CD4-positive, alpha-beta T cell treated with Interleukin-1 beta for 1 hour (primary cell): ENCODE measurements around the gene SLC44A1.

Experiments
- DNase-seq, 2 donors: peaks; one replicate each; pipeline ENCODE4 v3.0.0-alpha.2; 2020 to 2022

Gene SLC44A1

DNA sequence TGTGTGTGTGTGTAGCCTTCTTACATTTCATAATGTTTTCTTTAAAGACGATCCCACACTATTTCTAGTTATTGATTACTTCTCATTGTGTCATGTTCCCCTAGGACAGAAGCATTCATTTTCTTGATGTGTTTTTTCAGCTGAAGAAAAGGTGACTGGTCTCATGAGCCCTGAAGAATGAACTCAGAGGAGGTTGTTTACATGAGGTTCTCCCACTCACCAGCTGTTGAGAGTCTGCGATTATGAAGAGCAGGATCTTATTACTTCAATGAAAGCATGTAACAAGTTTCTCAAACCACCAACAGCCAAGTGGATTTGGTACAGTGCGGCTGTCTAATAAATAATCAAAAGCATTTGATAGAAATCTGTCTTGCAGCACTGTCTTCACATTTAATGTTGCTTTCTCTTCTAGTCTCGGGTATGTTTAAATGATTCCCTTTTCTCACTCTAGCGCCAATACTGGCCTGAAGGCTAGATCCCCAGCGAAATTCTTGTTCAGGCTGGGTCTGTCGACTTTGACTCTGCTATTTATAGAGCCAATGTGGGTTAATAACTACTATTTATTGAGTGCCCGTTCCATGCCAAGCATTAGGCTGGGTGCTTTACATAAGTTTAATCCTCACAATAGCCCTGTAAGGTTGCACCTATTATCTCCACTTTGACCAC is 193.8 kb downstream of the SLC44A1 start:
- no peak for DNase-seq

DNA sequence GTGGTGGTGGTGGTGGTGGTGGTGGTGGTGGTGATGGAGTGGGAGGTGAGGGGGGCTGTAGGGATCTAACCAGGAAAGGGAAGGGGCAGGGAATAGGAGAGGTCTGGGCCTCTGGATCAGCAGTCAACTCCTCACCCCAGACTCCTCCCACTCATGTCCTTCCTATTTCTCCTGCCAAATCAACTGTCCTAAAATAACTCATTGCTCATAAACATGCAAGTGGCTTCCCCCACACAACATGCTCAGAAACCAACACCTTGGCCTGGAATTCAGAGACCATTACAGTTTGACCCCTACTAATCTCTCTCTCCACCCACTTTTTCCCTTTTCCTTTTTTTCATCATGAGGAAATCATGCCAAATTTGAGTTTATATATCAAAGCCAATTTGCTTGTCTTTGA is 195.0 kb downstream of the SLC44A1 start:
- DNase-seq: no peak

DNA sequence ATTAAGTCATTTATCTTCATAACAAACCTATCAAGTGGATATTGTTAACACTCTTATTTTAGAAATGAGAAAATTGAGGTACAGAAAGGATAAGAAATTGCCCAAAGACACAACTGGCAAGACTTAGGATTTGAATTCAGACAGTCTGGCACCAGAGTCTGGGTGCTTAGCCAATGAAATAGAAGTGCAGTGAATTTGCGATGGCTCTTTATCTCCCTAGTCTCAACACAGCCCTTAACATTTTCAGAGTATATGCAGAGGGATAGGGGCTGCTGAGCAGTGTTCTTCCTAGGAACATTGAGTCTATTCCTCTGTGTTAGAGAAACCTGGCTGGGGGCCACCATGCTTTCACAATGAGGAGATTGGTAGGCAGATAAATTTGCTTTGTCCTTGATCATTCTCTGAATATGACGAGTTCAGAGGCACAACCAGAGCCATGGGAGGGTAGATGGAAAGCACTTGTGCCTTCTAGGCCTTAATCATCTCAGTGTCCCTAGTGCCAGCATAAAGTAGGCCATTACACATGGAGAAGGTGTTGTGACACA is 197.2 kb downstream of the SLC44A1 start:
- DNase-seq: no peak

DNA sequence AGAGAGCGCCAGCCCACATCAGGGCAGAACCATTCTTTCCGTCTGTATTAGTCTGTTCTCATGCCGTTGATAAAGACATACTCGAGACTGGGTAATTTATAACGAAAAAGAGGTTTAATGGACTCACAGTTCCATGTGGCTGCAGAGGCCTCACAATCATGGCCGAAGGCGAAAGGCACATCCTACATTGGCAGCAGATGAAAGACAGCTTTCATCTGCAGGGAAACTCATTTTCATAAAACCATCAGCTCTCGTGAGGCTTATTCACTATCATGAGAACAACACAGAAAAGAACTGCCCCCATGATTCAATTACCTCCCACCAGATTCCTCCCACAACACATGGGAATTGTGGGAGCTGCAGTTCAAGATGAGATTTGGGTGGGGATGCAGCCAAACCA is 198.7 kb downstream of the SLC44A1 start:
- DNase-seq: no peak

DNA sequence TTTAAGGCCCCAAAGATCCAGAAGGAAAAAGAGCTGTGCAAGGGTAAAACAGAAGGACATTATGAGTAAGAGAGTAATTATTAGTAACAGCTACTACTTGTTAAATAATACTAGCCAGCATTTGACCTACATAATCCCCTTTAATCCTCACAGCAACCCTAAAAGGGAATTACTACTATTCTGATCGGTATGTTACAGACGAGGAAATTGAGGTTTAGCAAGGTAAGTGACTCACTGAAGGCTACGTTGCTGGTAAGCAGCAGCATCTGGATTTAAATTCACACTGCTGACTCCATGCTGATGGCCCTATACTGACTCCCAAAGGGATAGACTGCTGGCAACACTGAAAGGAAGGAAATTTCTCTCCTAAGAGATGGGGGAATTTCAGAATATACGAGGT is 199.7 kb downstream of the SLC44A1 start:
- no peak for DNase-seq

DNA sequence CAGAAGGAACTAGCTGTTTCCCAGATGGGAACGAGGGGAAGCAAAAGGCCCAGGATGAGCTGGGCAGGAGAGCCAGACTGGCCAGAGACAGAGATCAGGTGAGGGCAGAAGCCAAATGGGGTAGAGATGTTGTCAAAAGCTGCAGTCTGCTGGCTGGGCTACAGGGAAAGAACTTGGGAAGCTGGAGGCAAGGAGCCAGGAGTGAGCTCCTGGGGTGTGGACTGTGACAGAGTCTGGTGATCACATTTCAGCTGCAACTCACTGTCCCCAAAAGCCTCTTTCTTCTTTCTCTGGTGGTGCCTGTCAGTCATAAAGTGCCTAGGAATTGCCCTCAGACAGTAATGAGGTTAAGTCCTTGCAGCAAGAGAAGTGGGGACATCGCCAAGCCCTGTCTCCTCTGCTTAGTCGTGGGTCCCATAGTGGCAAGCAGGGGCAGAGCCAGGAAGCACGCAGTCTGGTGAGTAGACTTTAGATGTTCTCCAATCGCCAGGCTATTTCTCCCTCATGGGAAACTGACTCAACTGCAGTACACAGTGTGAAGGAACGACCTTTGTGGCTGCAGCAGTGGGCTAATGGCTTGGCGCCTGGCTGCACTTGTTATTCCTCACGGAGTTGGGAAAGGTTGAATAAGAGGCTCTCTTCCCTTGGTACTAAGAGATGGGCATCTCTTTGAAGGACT is 200.9 kb downstream of the SLC44A1 start:
- no peak for DNase-seq

DNA sequence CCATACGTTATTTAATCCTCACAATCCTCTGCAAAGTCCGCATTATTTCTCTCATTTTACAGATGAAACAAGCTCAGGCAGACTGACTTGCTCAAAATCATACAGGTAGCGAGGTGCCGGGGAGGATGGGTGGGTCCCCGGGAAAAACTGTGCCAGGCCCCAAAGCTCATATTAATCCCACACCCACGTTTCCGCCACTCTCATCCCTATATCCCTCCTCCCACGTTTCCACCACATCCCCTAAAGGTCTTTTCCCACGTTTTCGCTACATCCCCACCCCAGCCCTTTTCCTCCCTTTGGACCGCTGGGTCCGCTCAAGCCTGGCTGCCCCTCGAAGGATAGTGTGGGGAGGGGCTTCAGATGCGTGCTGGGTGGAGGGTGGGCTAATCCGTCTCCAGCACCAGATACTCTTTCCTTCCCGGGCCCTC is 202.9 kb downstream of the SLC44A1 start:
- no peak for DNase-seq

DNA sequence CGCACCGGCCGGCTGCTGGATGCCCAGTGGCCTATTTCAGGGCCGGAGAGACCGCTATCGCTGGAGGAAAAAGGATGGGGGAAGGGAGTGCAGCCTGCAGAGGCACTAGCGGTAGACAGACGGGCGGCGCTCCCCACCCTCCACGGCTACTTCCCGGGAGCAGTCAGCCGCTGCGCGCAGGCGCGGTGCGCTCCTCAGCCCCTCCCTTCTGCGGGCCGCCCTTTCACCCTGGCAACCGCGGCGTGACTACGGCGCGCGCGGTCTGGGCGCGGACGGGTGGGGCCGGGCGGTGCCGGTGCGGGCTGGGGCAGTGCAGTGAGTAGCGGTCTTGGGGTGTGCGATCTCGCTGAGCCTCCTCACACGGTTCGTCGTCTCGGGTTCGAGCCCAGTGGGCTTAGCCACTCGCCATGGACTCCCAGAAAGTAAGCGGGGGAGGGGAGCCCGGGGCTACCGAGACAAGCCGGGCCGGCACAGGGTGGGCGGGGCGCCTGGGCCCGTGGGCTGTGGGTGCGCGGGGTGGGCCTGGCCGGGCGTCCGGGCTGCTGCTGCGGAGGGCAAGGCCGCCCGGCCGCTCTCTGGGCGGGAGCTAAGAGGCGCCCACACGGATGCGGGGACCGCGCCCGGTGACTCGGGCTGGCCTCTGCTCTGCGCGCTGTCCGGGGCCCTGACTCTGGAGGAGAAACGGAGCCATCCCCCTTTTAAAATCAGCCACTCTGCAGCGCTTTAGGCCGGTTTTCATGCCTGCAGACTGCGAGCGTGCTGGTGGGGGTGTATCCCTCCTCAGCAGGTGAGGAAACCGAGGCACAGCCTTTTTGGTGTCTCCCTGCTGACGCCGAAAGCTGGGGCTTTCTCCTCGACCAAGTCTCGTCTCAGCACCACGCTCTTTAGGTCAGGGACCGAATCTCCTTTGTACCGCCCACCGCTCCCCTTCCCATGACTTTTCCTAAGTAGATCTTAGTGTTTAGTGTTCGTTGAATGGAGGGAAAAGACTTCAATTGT is 203.7 kb downstream of the SLC44A1 start, which contains the start of gene FSD1L:
TSS of gene FSD1L (plus strand) at position 221 of the 999 bp plus-strand sequence. CDS start at position 408, 187 bp downstream.
- peak; percentile 84 to 89 for DNase-seq

DNA sequence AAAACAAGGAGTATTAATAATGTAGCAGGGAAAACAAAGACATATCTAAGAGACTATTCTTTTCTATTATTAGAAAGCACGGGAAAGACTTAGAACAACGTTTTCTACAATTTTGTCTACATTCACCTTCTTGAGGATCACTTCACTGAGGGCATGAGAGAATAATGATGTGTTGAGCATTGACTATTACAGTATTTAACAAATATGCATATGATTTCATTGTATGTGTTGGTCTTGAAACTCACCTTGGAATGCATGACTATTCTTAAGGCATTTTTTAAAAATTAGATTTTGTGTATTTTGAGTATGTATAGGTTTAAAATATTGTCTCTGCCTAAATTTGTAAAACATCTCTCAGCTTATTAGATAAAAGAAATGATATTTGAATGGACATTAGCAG is 204.6 kb downstream of the SLC44A1 start:
- no peak for DNase-seq

DNA sequence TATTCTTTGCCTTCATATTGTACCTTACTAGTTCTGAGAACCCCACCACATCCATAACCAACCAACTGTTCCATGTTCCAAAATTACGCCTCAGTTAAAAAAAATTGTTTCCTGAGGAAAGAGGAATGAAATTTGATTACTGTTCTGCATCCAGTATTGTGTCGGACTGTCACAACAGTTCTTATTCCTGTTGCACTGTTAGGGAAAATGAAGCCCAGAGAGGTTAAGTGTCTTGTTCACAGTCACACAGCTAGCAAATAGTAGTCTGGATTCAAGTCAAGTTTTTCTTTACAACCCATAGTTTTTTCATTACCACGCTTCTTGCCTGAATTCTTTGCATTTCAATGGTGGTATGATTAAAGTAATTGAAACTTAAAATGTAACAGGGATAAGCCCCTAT is 207.7 kb downstream of the SLC44A1 start:
- DNase-seq: no peak

DNA sequence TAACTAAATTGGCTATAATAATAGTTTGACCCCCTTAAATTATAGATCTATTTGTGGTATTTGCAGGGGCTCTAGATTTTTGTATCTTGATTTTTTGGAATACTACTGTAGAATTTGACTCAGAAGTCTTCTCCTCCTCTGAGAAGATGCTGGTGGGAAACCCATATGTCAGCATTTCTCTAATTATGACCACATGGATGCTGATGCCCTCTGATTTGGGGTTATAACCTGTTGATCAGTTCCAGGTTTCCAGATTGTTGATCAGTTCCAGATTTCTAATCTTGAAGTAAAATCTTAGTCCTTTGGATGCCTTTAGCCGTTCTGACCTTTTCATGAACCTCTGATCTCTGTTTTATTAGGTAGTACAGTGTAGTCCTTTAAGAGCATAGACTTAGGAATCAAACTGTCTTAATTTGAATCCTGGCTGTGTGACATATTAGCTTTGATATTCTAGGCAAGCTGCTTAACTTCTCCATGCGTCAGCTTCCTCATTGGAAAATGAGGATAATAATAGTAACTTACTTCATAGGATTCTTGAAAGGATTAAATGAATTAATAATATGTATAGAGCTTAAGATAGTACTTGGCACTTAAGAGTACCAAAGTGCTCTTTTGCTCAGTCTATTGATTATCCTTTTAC is 211.5 kb downstream of the SLC44A1 start:
- DNase-seq: no peak

DNA sequence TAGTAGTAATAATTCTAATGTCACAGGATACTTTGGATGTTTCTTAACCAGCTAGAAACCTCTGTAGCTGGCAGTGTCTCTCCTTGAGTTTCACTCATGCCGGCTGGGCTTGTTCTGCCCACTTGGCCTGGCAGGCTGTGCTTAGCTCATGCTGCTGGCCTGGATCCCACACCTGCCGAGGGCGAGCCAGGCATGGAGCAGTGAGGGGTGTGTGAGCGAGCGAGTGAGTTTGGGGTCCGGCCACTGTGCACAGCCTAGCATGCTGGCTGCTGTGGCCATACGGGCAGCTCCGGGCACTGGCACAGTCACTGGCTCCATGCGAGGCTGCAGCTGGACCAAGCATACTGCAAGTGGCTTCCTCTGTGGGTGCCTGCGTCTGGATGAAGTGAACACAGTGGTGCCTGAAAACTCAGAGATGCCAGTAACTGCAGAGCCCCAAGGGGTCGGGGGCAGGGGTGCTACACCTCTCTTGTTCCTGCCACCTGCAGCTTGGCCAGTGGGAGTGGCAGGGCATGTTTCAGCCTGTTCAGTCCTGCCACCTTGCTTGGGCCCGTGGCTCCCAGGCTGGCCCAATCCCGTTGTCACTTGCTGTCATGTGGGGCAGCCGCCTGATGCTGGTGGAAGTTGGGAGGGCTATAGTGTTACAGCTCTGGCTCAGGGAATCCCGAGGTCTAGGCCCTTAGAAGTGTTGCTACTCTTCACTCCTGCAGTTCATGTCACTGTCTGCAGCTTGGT is 213.3 kb downstream of the SLC44A1 start:
- no peak for DNase-seq

DNA sequence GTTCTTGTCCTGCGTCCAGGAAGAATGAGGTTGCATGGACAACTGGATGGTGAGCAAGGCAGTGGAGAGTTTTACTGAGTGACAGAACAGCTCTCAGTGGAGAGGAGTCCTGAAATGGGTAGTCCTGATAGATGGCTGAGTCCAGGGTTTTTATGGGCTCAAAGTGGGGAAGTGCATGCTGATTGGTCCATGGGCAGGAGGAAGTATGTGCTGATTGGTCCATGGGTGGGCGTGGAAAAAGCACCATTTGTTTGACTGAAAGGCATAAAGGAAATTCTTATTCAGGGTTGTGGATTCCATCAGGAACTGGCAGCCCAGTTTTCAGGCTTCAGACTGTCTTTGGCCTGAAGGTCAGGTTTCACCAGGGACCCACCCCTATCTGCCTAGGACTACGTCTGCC is 214.0 kb downstream of the SLC44A1 start:
- DNase-seq: no peak

DNA sequence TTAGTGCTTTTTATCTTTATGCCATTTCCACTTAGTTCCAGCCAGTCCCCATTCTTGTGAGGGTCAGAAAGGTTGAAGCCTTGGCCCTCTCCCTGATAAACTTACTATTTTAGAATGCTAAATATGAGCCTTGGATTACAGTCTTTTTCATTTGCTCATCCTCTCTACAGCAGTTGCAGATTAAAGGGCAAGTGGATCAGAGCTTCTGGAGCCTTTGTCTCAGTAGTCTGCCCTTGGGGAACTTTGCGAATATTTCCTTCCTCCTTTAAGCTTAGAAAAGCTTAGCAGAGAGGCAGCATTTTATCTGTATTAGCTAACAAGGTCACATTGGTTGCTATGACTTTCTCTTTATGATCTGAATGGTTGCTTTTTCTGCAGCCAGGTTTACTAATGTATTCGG is 214.9 kb downstream of the SLC44A1 start:
- DNase-seq: no peak

DNA sequence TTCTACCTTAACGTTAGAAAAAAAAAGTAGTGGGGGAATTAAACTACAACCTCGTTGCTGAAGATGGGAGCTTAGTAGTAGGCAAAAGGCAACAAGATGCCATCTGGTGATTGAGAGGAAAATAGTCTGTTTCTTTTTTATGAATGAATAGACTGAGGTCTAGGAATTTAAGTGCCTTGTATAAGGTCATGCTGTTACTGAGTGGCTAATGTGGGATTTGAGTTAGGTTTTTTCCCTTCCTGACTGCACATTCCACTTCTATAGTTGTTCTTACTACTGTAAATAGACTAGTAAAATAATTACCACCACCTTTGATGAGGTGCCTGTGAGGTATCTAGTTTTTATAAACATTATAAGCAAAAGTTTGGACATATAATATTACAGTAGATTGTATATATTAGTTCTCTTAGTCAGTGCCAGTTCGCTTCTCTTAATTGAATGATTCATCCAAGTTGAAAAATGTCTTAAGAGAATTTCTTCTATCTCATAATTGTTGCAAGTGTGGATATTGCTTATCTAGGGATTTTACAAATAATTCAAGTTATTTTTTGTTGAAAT is 222.5 kb downstream of the SLC44A1 start:
- no peak for DNase-seq

DNA sequence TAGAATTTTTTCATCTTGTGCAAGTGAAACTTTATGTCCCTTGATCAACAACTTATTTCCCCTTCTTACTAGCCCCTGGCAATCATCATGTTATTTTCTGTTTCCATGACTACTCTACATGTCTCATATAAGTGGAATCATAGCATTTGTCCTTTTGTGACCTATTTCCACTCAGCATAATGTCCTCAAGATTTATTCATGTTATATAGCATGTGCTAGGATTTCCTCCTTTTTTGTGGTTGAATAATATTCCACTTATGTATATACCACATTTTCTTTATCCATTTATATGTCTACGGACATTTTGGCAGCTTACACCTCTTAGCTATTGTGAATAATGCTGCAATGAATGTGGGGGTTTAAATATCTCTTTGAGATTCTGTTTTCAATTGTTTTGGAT is 224.4 kb downstream of the SLC44A1 start:
- no peak for DNase-seq

DNA sequence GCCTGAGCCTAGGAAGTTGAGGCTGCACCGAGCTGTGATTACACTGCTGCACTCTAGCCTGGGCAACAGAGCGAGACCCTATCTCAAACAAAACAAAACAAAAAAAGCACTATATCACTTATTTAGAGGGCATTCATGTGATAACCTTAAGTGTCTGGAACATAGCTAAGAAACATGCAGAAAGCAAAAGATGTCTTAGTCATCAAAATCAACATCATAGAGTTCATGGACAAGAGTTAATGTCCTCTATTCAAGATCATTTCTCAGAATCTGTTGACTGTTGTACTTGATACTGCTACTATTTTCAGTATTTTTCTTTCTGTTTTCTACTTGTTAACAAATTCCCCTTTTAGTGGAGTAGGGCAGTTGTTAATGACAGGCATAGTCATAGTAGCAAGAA is 228.8 kb downstream of the SLC44A1 start:
- no peak for DNase-seq

DNA sequence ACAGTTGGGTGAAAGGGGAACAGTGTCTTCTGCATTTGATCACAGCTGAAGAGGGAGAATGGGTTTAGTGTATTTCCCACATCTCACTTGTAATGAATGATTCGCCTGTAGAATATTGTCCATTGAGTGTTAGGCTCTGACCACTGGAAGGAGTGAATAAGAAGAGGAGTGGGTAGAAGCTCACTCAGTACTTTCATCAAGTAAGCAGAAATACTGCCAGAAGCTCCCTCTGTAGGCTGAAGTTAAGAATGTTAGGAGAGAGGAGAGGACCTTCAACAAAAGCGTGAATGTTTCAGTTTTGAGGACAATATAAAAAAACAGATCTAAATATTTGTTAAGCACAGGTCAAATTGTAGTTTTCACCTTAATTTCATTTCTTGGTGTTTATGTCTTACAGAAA is 230.9 kb downstream of the SLC44A1 start:
- DNase-seq: no peak

DNA sequence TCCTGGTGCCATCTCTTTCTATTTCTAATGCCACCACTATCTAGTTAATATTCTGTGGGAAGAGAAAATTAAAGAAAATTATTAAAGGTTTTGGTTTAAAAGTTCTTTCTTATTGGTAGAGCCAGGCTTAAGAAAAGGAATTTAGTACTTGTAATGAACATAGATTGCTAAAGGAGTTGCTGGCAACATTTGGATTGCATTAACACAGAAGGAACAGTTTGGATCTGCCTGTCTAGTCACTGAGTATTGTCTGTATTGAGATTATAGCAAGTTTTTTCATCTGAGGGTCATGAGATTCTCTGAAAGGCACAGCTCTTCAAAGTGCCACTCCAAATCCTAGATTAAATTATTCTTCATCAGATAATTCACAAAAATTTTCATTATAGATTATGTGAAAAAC is 235.4 kb downstream of the SLC44A1 start:
- no peak for DNase-seq

DNA sequence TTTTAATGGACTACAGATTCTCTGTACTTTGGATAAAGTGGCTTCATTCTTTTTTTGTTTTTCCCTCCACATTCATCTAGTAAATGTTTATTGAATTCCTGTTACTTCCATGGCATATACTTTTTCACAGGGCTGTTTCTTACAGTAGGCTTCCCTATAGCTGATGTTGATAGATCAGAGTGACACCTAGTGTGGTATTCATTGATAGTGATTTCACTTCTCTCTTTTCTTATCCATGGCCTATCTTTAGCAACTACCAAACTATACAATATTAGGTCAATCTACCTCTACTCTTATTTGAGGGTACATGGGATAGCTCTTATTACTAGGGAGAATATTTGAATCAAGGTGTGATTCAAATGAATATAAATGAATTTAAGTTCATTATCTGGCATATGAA is 239.2 kb downstream of the SLC44A1 start:
- no peak for DNase-seq

DNA sequence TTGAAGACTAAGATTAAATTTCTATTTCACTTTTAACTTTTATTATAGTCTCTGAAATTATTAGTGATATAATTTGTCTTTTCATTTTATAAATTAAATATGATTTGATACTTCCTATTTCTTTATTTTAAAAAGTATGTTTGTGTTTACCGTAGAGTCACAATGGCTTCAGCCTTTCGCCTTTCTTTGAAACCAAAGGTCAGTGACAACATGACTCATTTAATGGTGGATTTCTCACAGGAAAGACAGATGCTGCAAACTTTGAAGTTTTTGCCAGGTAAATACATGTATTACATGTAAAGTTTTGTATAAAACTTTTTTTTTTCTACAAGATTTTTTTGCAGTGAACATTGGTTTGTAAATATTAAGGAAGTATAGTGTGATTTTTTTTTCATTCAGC is 239.8 kb downstream of the SLC44A1 start:
- DNase-seq: no peak

DNA sequence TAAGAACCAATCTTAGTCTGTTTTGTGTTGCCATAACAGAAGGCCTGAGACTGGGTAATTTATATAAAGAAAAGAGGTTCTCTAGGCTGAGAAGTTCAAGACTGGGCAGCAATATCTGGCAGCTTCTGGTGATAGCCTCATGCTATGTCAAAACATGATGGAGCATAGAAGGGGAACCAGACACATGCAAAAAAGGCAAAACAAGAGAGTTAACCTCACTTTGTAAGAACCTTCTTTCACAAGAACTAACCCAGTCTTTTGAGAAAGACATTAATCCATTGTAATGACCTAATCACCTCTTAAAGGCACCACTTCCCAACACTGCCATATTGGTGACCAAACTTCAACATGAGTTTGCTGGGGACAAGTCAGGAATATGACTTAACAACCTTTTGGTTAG is 240.7 kb downstream of the SLC44A1 start:
- no peak for DNase-seq
